Endodermal cell (in vitro differentiated cells): ENCODE measurements around the gene LCP1. TPM values are rescaled to one million over a fixed set of nuclear protein-coding genes. Genes with fewer than 3 reads are reported as not detected.

Experiments
- DNase-seq: peaks from one replicate; pipeline ENCODE4 v3.0.0-alpha.2; 2017
- H3K27ac ChIP-seq: 2 replicates; pipeline ENCODE4 v1.5.1; 2013; ENCODE audit warnings: mild to moderate bottlenecking, low read depth, low read length, moderate library complexity
- H3K27me3 ChIP-seq: 2 replicates; pipeline ENCODE4 v1.6.1; 2013; ENCODE audit warnings: mild to moderate bottlenecking, low read length, moderate library complexity; ENCODE audit not compliant: insufficient read depth, control insufficient read depth, poor library complexity, severe bottlenecking
- H3K36me3 ChIP-seq: 2 replicates; pipeline ENCODE4 v1.7.0; 2013; ENCODE audit warnings: mild to moderate bottlenecking, low read length, moderate library complexity; ENCODE audit not compliant: control insufficient read depth, insufficient read depth
- H3K4me1 ChIP-seq: one replicate; pipeline ENCODE4 v1.7.0; 2013; ENCODE audit warnings: low read length; ENCODE audit not compliant: control insufficient read depth, insufficient read depth
- H3K4me3 ChIP-seq: 2 replicates; pipeline ENCODE4 v1.5.1; 2013; ENCODE audit warnings: mild to moderate bottlenecking, low read length, moderate library complexity
- H3K9ac ChIP-seq: 2 replicates; pipeline ENCODE4 v1.6.1; 2013; ENCODE audit warnings: mild to moderate bottlenecking, low read length, moderate library complexity; ENCODE audit not compliant: poor library complexity, severe bottlenecking; ENCODE audit errors: extremely low read depth
- H3K9me3 ChIP-seq: 2 replicates; pipeline ENCODE4 v1.6.1; 2013; ENCODE audit warnings: mild to moderate bottlenecking, low read length, moderate library complexity; ENCODE audit not compliant: control insufficient read depth
- H3K27ac Mint-ChIP-seq: 2 replicates; pipeline ENCODE4 v1.8.0; 2020; ENCODE audit warnings: mixed read lengths
- H3K27me3 Mint-ChIP-seq: 2 replicates; pipeline ENCODE4 v1.8.0; 2021; ENCODE audit warnings: mild to moderate bottlenecking, mixed read lengths; ENCODE audit not compliant: insufficient read depth
- H3K36me3 Mint-ChIP-seq: 2 replicates; pipeline ENCODE4 v1.8.0; 2020; ENCODE audit warnings: low read depth, mixed read lengths
- H3K4me1 Mint-ChIP-seq: 2 replicates; pipeline ENCODE4 v1.8.0; 2020; ENCODE audit warnings: mixed read lengths
- H3K4me3 Mint-ChIP-seq: 2 replicates; pipeline ENCODE4 v1.8.0; 2020; ENCODE audit warnings: mild to moderate bottlenecking, moderate library complexity, mixed read lengths
- H3K9me3 Mint-ChIP-seq: 2 replicates; pipeline ENCODE4 v1.8.0; 2020; ENCODE audit warnings: mild to moderate bottlenecking, mixed read lengths
- WGBS, 2 experiments: methylation state at CpG; one replicate each; pipeline versions ENCODE4 v1.1.5 to v1.1.7; 2013; ENCODE audit warnings: missing lambda C conversion rate in 2 of 2, mixed read lengths in 1 of 2; ENCODE audit not compliant: insufficient coverage in 1 of 2, insufficient read length in 1 of 2; 5-methylcytosine and 5-hydroxymethylcytosine counted together
- total RNA-seq, 2 donors: library from RNA; stranded (reverse); fragmentation: NEBNext Ultra II Directional in 1 of 2; extraction: Animal tissue kit (Norgen Biotek cat#: 25700) in 1 of 2; gene quantifications; 2 replicates in 1 of 2; 3 replicates in 1 of 2; pipeline ENCODE4 v1.2.1, GENCODE V29; 2021
- TF ChIP-seq, protein P1 (sequence below): fragments of 200-600 bp; sonication (generic); conservative IDR thresholded peaks from 2 replicates; pipeline ENCODE4 v1.5.0; 2021; ENCODE audit warnings: antibody characterized with exemption, mild to moderate bottlenecking

Gene LCP1
- total RNA-seq, 2 donors from 2014 or later, result 3.0 to 16.8 TPM

DNA sequence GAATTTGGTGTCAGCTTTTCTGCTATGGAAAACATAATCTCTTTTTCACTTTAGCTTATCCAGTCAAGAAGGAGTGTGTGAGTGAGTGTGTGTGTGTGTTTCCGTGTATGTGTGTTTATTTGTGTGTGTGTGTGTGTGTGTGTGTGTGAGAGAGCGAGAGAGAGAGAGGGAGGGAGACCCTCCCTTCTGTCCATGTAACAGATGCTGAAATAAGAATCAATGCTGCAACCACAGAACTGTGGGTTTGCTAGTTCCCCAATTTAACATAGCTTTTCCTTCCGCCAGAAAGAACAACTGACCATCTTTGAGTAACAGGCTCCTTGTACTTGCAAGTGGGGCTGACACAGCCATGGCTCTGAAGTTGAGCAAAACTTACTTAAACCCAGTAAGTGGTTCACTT is 5.2 kb downstream of the LCP1 start:
- H3K4me1 ChIP-seq, result peaks cover 4% of the 10 kb centered on the region
- Mint-ChIP-seq H3K9me3 (no peaks in the 10 kb centered on the region), H3K4me1 (peaks cover 16% of the 10 kb centered on the region), H3K27ac (no peak overlapping the region), H3K4me3 (no peak overlapping the region), H3K36me3 (no peaks in the 10 kb centered on the region), H3K27me3 (peaks cover 6% of the 10 kb centered on the region)
- no peaks in the 10 kb centered on the region for H3K36me3 ChIP-seq
- no peak overlapping the region for H3K27ac ChIP-seq
- TF ChIP-seq, protein P1, sequence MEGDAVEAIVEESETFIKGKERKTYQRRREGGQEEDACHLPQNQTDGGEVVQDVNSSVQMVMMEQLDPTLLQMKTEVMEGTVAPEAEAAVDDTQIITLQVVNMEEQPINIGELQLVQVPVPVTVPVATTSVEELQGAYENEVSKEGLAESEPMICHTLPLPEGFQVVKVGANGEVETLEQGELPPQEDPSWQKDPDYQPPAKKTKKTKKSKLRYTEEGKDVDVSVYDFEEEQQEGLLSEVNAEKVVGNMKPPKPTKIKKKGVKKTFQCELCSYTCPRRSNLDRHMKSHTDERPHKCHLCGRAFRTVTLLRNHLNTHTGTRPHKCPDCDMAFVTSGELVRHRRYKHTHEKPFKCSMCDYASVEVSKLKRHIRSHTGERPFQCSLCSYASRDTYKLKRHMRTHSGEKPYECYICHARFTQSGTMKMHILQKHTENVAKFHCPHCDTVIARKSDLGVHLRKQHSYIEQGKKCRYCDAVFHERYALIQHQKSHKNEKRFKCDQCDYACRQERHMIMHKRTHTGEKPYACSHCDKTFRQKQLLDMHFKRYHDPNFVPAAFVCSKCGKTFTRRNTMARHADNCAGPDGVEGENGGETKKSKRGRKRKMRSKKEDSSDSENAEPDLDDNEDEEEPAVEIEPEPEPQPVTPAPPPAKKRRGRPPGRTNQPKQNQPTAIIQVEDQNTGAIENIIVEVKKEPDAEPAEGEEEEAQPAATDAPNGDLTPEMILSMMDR, result no peak
- no peak overlapping the region for H3K4me3 ChIP-seq
- no peaks in the 10 kb centered on the region for H3K27me3 ChIP-seq
- DNase-seq, result no peak
- H3K9me3 ChIP-seq, result no peaks in the 10 kb centered on the region
- no peak overlapping the region for H3K9ac ChIP-seq
- WGBS, 2 experiments, result 88 to 100% methylated on average over 1 to 2 of the region's 3 CpGs

DNA sequence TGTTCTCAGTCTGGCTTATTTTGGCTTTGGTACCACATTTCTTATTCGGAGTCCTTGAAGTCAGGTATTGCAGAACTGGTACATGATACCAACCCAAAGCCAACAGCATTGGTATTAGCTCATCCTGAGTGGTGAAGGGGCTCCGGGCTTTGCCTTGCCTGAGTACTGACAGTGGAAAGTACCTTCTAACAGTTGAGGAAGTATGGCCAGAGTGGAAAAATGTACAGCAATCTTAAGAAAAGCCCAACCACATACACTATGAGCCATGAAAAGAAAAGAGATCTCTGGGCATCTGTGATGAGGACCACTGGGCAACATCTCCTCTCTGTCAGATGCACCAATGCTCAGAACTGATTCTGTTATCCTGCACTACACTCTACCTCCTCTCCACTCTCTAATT is 8.3 kb downstream of the LCP1 start:
- Histone ChIP-seq H3K27ac (no peak overlapping the region), H3K9ac (no peak overlapping the region), H3K9me3 (no peaks in the 10 kb centered on the region), H3K27me3 (no peaks in the 10 kb centered on the region), H3K36me3 (no peaks in the 10 kb centered on the region), H3K4me3 (no peak overlapping the region), H3K4me1 (peaks cover 7% of the 10 kb centered on the region)
- Mint-ChIP-seq H3K36me3 (no peaks in the 10 kb centered on the region), H3K4me1 (peaks cover 11% of the 10 kb centered on the region), H3K9me3 (no peaks in the 10 kb centered on the region), H3K27ac (no peak overlapping the region), H3K4me3 (no peak overlapping the region), H3K27me3 (peaks cover 13% of the 10 kb centered on the region)
- 97 to 100% methylated on average over 1 to 2 of the region's 2 CpGs for WGBS, 2 experiments
- no peak for DNase-seq
- TF ChIP-seq, protein P1, result no peak

DNA sequence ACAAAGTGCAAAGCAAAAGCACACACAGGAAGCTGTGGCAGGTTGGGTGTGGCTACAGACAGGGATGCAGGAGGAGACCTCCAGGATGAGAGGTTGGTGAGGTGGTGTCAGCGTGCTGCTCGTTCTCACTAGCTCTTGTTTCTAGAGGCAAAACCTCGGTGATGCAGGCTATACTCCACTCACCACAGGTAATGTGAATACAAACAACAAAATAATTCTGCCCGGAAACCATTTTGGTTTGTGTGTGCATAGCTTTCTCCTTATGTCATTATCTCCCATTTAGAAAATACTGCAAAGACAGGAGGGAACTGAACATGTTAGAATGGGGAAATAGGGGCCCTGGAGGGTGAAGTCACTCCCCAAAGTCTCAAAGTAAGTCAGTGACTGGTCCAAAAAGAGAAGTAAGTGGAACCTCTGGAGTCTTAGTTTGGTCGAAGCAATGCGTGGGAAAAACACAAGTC is 9.4 kb downstream of the LCP1 start:
- TF ChIP-seq, protein P1, result no peak
- Histone ChIP-seq H3K27ac (no peak overlapping the region), H3K36me3 (no peaks in the 10 kb centered on the region), H3K9ac (no peak overlapping the region), H3K4me3 (no peak overlapping the region), H3K27me3 (no peaks in the 10 kb centered on the region), H3K4me1 (peaks cover 7% of the 10 kb centered on the region), H3K9me3 (no peaks in the 10 kb centered on the region)
- Mint-ChIP-seq H3K9me3 (no peaks in the 10 kb centered on the region), H3K4me1 (peaks cover 11% of the 10 kb centered on the region), H3K4me3 (no peak overlapping the region), H3K36me3 (no peaks in the 10 kb centered on the region), H3K27ac (no peak overlapping the region), H3K27me3 (peaks cover 13% of the 10 kb centered on the region)
- WGBS, 2 experiments, result 90 to 97% methylated on average over 2 to 6 of the region's 6 CpGs
- no peak for DNase-seq
